ENCODE measurements around the gene AMH. TPM values are rescaled to one million over a fixed set of nuclear protein-coding genes. Genes with fewer than 3 reads are reported as not detected.
A peak's percentile ranks its signal among the peaks of the same experiment; 100 is the strongest.

The AMH gene
- total RNA-seq, 2 donors from 2014 or later, result 2.0 to 6.1 TPM

DNA sequence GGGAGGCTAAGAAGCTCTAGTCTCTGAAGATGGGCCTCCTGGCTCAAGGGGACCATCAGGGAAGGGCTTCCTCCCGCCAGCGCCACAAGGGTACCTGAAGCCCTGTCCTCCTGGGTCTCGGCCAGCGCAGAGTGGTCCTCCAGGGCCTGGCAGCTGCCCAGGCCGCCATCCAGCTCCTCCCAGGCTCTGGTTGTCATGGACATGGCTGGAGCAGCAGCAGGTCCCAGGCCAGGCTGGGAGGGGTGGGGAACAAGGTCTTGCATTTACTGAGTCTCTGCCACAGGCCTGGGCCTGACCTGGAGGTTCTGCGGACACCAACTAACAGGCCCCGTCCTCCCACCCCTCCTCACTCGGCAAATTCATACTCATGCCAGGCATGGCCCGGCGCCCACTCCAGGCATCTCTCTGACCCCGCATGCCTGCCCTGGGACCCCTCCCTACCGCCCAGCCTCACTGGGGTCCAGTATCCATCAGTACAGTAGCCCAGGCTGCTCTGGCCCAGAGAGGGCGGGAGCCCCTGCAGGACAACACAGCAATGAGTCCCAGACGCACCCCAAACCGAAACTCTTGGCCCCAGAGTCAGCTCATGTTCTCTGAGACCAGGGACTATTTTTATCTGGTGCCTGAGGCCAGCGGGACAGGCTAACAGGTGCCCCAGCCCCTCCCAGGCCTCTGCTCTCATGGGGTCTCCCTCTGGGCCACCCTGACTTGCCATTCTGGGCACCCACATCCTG is 6.2 kb downstream of the AMH start:
- ATAC-seq (replicated peaks), result no peak
- Mint-ChIP-seq H3K9me3 (no peaks in the 10 kb centered on the region), H3K4me3 (no peak overlapping the region), H3K4me1 (peaks cover 3% of the 10 kb centered on the region), H3K27me3 (no peaks in the 10 kb centered on the region), H3K27ac (no peak overlapping the region), H3K36me3 (ENCODE audit: low read depth) (no peaks in the 10 kb centered on the region)

- Mint-ChIP-seq H3K4me1 (peaks cover 6% of the 10 kb centered on the region), H3K9me3 (no peaks in the 10 kb centered on the region), H3K4me3 (peak within 1 kb of the TSS; percentile 74), H3K36me3 (ENCODE audit: low read depth) (no peaks in the 10 kb centered on the region), H3K27ac (no peak within 1 kb of the TSS), H3K27me3 (no peaks in the 10 kb centered on the region)
- ATAC-seq (replicated peaks), result no peak
Observed at GRCh38 chr19:2255982-2256685, 7.0 kb downstream of the AMH start, which contains the start of gene JSRP1. TSS of gene JSRP1 (minus strand) at chr19:2256417. CDS start at chr19:2255314, 1,103 bp downstream.

- H3K4me1 Mint-ChIP-seq, result peaks cover 6% of the 10 kb centered on the region
- ATAC-seq (replicated peaks), result peak; percentile 12
- no peaks in the 10 kb centered on the region for H3K36me3 Mint-ChIP-seq (ENCODE audit: low read depth)
- H3K27me3 Mint-ChIP-seq, result no peaks in the 10 kb centered on the region
- no peaks in the 10 kb centered on the region for H3K9me3 Mint-ChIP-seq
- peak overlapping the region; percentile 59 for H3K27ac Mint-ChIP-seq
- H3K4me3 Mint-ChIP-seq, result peak overlapping the region; percentile 42
Observed at GRCh38 chr19:2259336-2259735, 10.2 kb downstream of the AMH start.

DNA sequence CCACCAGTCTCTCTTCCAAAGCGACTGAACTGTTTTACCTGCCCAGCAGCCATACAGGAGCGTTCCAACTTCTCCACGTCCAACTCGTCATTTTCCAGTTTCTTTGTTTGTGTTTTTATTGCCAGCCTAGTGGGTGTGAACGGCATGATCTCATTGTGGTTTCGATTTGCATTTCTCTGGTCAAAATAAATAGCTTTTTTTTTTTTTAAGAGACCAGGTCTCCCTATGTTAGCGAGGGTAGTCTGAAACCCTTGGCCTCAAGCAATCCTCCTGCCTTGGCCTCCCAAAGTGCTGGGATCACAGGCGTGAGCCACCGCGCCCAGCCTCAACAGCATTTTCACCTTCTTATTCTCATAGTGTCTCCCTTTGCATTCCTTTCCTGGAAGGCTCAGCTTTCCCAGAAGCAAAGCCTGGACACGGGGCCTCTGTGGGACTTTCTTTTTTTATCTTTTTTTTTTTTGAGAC is 11.2 kb downstream of the AMH start:
- ATAC-seq (replicated peaks), result peak; percentile 61
- no peaks in the 10 kb centered on the region for H3K27me3 Mint-ChIP-seq
- H3K9me3 Mint-ChIP-seq, result no peaks in the 10 kb centered on the region
- H3K4me3 Mint-ChIP-seq, result peak overlapping the region; percentile 74
- peaks cover 6% of the 10 kb centered on the region for H3K4me1 Mint-ChIP-seq
- peak overlapping the region; percentile 91 for H3K27ac Mint-ChIP-seq
- no peaks in the 10 kb centered on the region for H3K36me3 Mint-ChIP-seq (ENCODE audit: low read depth)

DNA sequence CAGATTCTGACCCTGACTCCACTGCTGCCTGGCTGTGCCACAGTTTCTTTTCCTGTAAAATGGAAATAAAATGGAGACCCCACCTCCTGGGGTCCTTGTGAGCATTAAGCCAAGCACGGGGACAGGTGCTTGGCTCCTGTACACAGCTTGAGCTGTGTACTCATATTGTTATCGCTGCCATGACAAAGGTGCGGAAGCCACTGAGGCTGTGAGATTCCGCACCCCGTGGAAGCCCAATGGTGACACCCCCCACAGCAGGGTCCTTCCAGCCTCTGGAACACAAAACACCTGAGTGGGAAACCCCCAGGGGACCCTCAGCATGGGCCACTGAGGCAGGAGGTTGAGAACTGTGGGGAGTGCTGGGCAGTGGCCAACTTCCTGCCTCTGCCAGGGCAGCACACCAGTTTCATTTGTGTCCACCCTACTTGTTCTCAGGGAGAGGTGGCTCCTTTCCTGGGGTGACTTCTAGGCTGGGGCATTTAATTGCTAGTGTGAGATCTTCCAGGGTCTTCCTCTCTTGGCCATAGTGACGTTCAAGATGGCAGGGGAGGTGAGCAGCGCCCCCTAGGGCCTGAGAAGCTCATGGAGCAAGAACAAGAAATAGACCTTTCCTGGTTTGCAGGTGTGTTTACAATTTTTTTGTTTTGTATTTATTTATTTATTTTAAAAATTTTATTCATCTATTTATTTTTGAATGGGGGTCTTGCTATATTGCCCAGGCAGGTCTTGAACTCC is 12.5 kb downstream of the AMH start:
- peak; percentile 25 for ATAC-seq (replicated peaks)

GRCh38 chr19:2266183-2266993 is 17.3 kb downstream of the AMH start:
- no peaks in the 10 kb centered on the region for H3K27me3 Mint-ChIP-seq
- peak overlapping the region; percentile 67 for H3K27ac Mint-ChIP-seq
- peak overlapping the region; percentile 39 for H3K4me3 Mint-ChIP-seq
- peaks cover under 1% of the 10 kb centered on the region for H3K4me1 Mint-ChIP-seq
- H3K36me3 Mint-ChIP-seq (ENCODE audit: low read depth), result peaks cover 24% of the 10 kb centered on the region
- ATAC-seq (replicated peaks), result no peak
- H3K9me3 Mint-ChIP-seq, result no peaks in the 10 kb centered on the region

More for the DNA sequence above, 12.5 kb downstream of the AMH start:
- H3K27ac Mint-ChIP-seq, result peak overlapping the region; percentile 33
- peaks cover 6% of the 10 kb centered on the region for H3K4me1 Mint-ChIP-seq
- H3K9me3 Mint-ChIP-seq, result no peaks in the 10 kb centered on the region
- H3K36me3 Mint-ChIP-seq (ENCODE audit: low read depth), result no peaks in the 10 kb centered on the region
- H3K27me3 Mint-ChIP-seq, result no peaks in the 10 kb centered on the region
- H3K4me3 Mint-ChIP-seq, result no peak overlapping the region

DNA sequence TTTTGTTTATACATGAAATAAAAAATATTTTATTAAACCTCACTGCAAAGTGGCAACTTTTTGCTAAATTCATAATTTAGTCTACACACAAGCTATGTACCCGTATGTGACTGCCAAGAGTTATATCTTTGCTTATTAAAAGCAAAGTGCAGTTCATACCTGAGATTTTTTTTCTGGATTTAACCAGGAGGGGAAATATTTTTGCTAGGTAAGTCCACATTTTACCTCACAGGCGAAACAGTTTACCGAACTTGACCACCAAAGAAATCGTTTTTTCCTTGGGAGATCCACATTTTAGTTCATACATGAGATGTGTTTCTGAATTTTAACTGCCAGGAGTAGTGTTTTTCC is 19.3 kb downstream of the AMH start:
- no peaks in the 10 kb centered on the region for H3K27me3 Mint-ChIP-seq

DNA sequence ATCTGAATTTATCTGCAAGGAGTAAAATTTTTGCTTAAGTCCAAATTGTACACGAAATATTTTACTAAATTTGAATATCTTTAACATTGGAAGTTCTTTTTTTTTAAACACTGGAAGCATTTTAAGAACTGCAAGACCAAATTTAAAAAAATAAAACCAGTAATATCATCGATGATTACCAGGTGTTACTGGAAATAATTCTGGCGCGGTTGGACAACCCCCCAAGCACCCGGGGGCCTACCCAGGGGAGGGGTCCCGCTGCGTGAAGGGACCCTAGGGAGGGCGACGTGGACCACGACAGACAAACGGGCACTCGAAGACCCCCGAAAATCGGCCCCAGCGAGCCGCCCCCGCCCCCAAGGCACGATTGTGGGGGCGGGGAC is 19.7 kb downstream of the AMH start:
- ATAC-seq (replicated peaks), result no peak
- Mint-ChIP-seq H3K27ac (peak overlapping the region; percentile 68), H3K36me3 (ENCODE audit: low read depth) (peaks cover 48% of the 10 kb centered on the region), H3K4me3 (peak overlapping the region; percentile 91), H3K27me3 (no peaks in the 10 kb centered on the region), H3K4me1 (peaks cover 13% of the 10 kb centered on the region), H3K9me3 (no peaks in the 10 kb centered on the region)

More for the DNA sequence above, 19.3 kb downstream of the AMH start:
- Mint-ChIP-seq H3K4me3 (peak overlapping the region; percentile 91), H3K27ac (peak overlapping the region; percentile 68), H3K36me3 (ENCODE audit: low read depth) (peaks cover 44% of the 10 kb centered on the region), H3K4me1 (peaks cover 10% of the 10 kb centered on the region), H3K9me3 (no peaks in the 10 kb centered on the region)
- ATAC-seq (replicated peaks), result no peak

DNA sequence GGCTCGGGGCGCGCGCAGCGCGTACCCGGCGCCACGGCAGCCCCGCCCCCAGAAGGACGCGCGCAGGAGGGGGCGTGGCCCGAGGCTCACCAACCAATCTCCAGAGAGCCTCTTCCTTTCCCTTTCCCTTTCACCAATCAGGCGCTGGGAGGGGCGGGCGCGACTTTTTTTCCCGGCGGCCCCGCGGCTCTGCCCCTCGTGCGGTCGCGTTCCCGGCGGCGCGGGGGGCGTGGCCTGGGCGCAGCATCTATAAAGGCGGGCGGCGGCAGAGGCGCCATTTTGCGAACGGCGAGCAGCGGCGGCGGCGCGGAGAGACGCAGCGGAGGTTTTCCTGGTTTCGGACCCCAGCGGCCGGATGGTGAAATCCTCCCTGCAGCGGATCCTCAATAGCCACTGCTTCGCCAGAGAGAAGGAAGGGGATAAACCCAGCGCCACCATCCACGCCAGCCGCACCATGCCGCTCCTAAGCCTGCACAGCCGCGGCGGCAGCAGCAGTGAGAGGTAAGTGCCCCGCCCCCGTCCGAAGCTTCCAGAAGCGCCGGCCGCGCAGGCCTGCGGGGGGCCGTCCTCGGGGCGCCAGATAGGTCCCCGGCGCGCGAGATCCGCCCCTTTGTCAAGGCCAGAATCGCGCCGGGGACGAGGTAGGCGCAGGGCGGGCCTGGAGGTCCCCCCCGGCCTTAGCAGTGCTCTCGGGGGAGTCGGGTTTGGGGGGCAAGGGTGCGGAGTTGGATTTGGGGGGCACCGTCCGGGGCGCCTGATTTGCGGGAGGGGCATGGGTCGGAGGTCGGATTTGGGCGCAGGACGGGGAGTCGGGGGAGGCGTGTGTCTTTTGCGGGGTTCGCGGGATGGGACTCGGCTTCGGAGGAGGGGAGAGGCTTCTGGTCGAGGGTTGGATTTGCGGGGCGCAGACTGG is 20.4 kb downstream of the AMH start:
- peak; percentile 87 for ATAC-seq (replicated peaks)
- no peaks in the 10 kb centered on the region for H3K9me3 Mint-ChIP-seq
- H3K4me3 Mint-ChIP-seq, result peak overlapping the region; percentile 91
- H3K4me1 Mint-ChIP-seq, result peaks cover 18% of the 10 kb centered on the region
- no peaks in the 10 kb centered on the region for H3K27me3 Mint-ChIP-seq
- peak overlapping the region; percentile 68 for H3K27ac Mint-ChIP-seq
- H3K36me3 Mint-ChIP-seq (ENCODE audit: low read depth), result peaks cover 55% of the 10 kb centered on the region

- H3K4me1 Mint-ChIP-seq, result peaks cover 18% of the 10 kb centered on the region
- no peaks in the 10 kb centered on the region for H3K27me3 Mint-ChIP-seq
- ATAC-seq (replicated peaks), result no peak
- H3K27ac Mint-ChIP-seq, result peak overlapping the region; percentile 68
- H3K9me3 Mint-ChIP-seq, result no peaks in the 10 kb centered on the region
- peak overlapping the region; percentile 91 for H3K4me3 Mint-ChIP-seq
- H3K36me3 Mint-ChIP-seq (ENCODE audit: low read depth), result peaks cover 60% of the 10 kb centered on the region
Observed at GRCh38 chr19:2270157-2270422, 21.0 kb downstream of the AMH start.

DNA sequence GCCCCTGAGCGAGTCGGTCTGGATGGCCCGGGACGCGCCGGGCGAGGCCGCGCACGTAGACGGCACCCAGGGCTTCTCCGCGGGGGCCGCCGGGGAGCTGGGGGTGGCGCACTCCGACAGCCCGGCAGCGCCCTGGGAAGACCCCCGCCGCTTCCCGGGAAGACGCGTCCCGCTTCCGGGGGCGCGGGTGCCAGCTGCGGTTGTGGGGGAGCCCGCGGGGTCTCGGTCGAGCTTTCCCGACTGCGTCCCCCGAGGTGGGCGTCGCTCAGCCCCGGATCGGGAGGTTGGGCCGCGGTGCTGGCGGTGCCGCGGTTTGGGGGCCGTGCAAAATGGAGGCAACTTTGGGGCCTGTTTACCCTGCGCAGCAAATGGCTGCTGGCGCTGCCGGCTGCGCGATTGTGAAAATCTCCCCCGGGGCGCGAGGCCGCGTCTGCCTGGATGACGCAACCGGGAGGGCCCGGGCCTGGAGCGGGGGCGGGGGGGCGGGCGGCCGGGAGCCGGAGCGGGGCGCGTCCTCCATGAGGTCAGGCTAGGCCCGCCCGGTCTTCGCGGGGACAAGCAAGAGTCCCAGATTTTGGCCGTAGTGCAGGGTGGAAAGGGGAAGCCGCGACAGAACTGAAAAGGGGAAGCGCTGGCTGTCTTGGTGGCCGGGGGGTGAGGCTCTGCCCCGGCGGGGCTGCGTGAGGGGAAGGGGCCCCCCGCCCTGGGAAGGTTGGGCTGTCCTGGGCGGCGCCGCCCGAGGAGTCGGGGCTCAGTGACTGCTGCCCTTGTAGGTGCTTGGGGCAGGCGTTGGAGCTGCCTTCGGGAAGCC is 21.5 kb downstream of the AMH start:
- no peaks in the 10 kb centered on the region for H3K9me3 Mint-ChIP-seq
- H3K4me1 Mint-ChIP-seq, result peaks cover 18% of the 10 kb centered on the region
- peaks cover 61% of the 10 kb centered on the region for H3K36me3 Mint-ChIP-seq (ENCODE audit: low read depth)
- H3K27me3 Mint-ChIP-seq, result no peaks in the 10 kb centered on the region
- peak overlapping the region; percentile 91 for H3K4me3 Mint-ChIP-seq
- peak; percentile 27 for ATAC-seq (replicated peaks)
- no peak overlapping the region for H3K27ac Mint-ChIP-seq

DNA sequence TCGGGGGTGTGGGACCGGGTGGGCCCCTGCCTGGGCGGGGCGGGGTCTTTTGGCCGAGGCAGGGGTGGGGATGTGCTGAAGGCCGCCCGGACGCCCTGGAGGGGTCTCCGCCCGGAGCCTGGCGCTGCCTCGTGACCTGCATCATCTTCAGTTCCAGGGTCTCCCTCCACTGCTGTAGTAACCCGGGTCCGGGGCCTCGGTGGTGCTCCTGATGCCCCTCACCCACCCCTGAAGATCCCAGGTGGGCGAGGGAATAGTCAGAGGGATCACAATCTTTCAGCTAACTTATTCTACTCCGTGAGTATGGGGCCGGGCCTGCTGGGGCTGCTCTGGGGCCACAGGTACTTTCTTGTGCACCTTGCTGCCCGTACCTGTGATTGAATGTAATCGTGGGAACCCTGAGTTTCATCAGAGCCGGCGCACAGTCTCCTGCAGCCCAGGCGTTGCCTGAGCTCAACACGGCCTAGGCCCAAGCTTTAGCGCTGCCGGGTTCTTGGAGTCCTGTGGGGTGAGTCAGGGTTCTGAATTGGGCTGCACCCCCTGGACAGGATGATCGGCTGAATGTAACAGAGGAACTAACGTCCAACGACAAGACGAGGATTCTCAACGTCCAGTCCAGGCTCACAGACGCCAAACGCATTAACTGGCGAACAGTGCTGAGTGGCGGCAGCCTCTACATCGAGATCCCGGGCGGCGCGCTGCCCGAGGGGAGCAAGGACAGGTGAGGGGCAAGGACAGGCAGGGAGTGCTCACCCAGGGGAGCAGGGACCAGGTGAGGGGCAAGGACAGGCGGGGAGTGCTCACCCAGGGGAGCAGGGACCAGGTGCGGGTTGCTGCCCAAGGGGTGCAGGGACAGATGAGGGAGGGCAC is 22.3 kb downstream of the AMH start:
- peaks cover 61% of the 10 kb centered on the region for H3K36me3 Mint-ChIP-seq (ENCODE audit: low read depth)
- H3K9me3 Mint-ChIP-seq, result no peaks in the 10 kb centered on the region
- no peak for ATAC-seq (replicated peaks)
- H3K4me3 Mint-ChIP-seq, result peak overlapping the region; percentile 91
- no peaks in the 10 kb centered on the region for H3K27me3 Mint-ChIP-seq
- H3K4me1 Mint-ChIP-seq, result peaks cover 18% of the 10 kb centered on the region
- peak overlapping the region; percentile 86 for H3K27ac Mint-ChIP-seq

All from activated T-helper 17 cell treated with anti-CD3 and anti-CD28 coated beads, Interleukin-2, amount 50 U/mL, for 72 hours (primary cell).